ENCODE data around the gene SPTA1. TPM values are rescaled to one million over a fixed set of nuclear protein-coding genes. Genes with fewer than 3 reads are reported as not detected.

Gene SPTA1
- total RNA-seq, 4 donors from 2014 or later, result 0.38 to 0.88 (median 0.68) TPM; not detected in 1

GRCh38 chr1:158685085-158685484 lies 1.4 kb downstream of the SPTA1 start:
- TF ChIP-seq CTCF (IDR thresholded peaks at IDR 0.05; ENCODE audit: low read depth), result no peak

GRCh38 chr1:158681606-158682005 lies 4.9 kb downstream of the SPTA1 start:
- TF ChIP-seq CTCF (IDR thresholded peaks at IDR 0.05; ENCODE audit: low read depth), result no peak

- no peak for TF ChIP-seq CTCF (IDR thresholded peaks at IDR 0.05; ENCODE audit: low read depth)
Observed at GRCh38 chr1:158679289-158679688, 7.2 kb downstream of the SPTA1 start.

GRCh38 chr1:158675563-158676323 lies 10.8 kb downstream of the SPTA1 start:
- TF ChIP-seq CTCF (IDR thresholded peaks at IDR 0.05; ENCODE audit: low read depth), result no peak

- TF ChIP-seq CTCF (IDR thresholded peaks at IDR 0.05; ENCODE audit: low read depth), result no peak
Observed at GRCh38 chr1:158674302-158674701, 12.2 kb downstream of the SPTA1 start.

GRCh38 chr1:158666037-158666436 lies 20.5 kb downstream of the SPTA1 start:
- TF ChIP-seq CTCF (IDR thresholded peaks at IDR 0.05; ENCODE audit: low read depth), result no peak

GRCh38 chr1:158654571-158654970 lies 31.9 kb downstream of the SPTA1 start:
- no peak for TF ChIP-seq CTCF (IDR thresholded peaks at IDR 0.05; ENCODE audit: low read depth)
